HUES6 (cell line): ENCODE results near the gene SOWAHC.
"Not testable (repeated sequence)": the region's sequence is repeated elsewhere in the genome, so short reads cannot be mapped to it uniquely, and the experiment has no call there.

Experiments used
- H3K27ac ChIP-seq: 2 replicates; pipeline ENCODE4 v1.7.0; 2013; ENCODE audit warnings: low read depth, mild to moderate bottlenecking, low read length, inconsistent platforms
- H3K27me3 ChIP-seq: 2 replicates; pipeline ENCODE4 v1.6.1; 2013; ENCODE audit warnings: low read length; ENCODE audit not compliant: control insufficient read depth, insufficient read depth
- H3K36me3 ChIP-seq: 2 replicates; pipeline ENCODE4 v1.6.1; 2013; ENCODE audit warnings: low read length; ENCODE audit not compliant: control insufficient read depth, insufficient read depth
- H3K4me1 ChIP-seq: 2 replicates; pipeline ENCODE4 v1.6.1; 2013; ENCODE audit warnings: low read length; ENCODE audit not compliant: control insufficient read depth, insufficient read depth
- H3K4me3 ChIP-seq: 2 replicates; pipeline ENCODE4 v1.5.1; 2013; ENCODE audit warnings: low read depth, low read length
- H3K9ac ChIP-seq: one replicate; pipeline ENCODE4 v1.6.1; 2013; ENCODE audit warnings: mild to moderate bottlenecking, low read length
- H3K9me3 ChIP-seq: 2 replicates; pipeline ENCODE4 v1.6.1; 2013; ENCODE audit warnings: low read depth, low read length; ENCODE audit not compliant: control insufficient read depth, insufficient read depth

Gene SOWAHC

GRCh38 chr2:109613922-109614714 is at the start of gene SOWAHC, which contains the start of gene SEPTIN10:
Gene SOWAHC (plus strand): TSS chr2:109614364. CDS start chr2:109614490, 126 bp downstream.
Gene SEPTIN10 (minus strand): TSS chr2:109613966. CDS start chr2:109613827, 139 bp downstream.
- H3K4me1 ChIP-seq = peaks cover 25% of the 10 kb centered on the region
- H3K27ac ChIP-seq = peak within 1 kb of the TSS; percentile 83; the same call in 1 of the 2 replicates
- H3K36me3 ChIP-seq = no peaks in the 10 kb centered on the region
- H3K27me3 ChIP-seq = peaks cover 12% of the 10 kb centered on the region
- H3K4me3 ChIP-seq = peak within 1 kb of the TSS; percentile 91
- no peaks in the 10 kb centered on the region for H3K9me3 ChIP-seq
- peak within 1 kb of the TSS; percentile 84 for H3K9ac ChIP-seq

- Histone ChIP-seq H3K27me3 (no peaks in the 10 kb centered on the region), H3K4me3 (no peak overlapping the region), H3K9me3 (no peaks in the 10 kb centered on the region), H3K9ac (no peak overlapping the region), H3K27ac (no peak overlapping the region), H3K4me1 (no peaks in the 10 kb centered on the region), H3K36me3 (peaks cover 27% of the 10 kb centered on the region)
These were observed 38.8 kb upstream of the SOWAHC start for GRCh38 chr2:109575373-109575772.

GRCh38 chr2:109577630-109578029 is 36.5 kb upstream of the SOWAHC start:
- not testable (repeated sequence) for H3K27me3 ChIP-seq, H3K9ac ChIP-seq, H3K4me1 ChIP-seq, H3K9me3 ChIP-seq, H3K27ac ChIP-seq, H3K4me3 ChIP-seq
- peaks cover 16% of the 10 kb centered on the region for H3K36me3 ChIP-seq

- Histone ChIP-seq H3K9me3 (no peaks in the 10 kb centered on the region), H3K36me3 (peaks cover 19% of the 10 kb centered on the region), H3K9ac (no peak overlapping the region), H3K27ac (no peak overlapping the region), H3K27me3 (no peaks in the 10 kb centered on the region), H3K4me1 (no peaks in the 10 kb centered on the region; the same call in 1 of the 2 replicates), H3K4me3 (no peak overlapping the region)
These were observed 31.0 kb upstream of the SOWAHC start for GRCh38 chr2:109582928-109583895.

- H3K4me3 ChIP-seq = no peak overlapping the region
These were observed 27.5 kb upstream of the SOWAHC start for GRCh38 chr2:109586687-109587086.

GRCh38 chr2:109591206-109591605 is 23.0 kb upstream of the SOWAHC start:
- H3K27ac ChIP-seq = no peak overlapping the region
- H3K4me1 ChIP-seq = no peaks in the 10 kb centered on the region; the same call in 1 of the 2 replicates
- H3K36me3 ChIP-seq = peaks cover 9% of the 10 kb centered on the region
- H3K9me3 ChIP-seq = no peaks in the 10 kb centered on the region
- H3K27me3 ChIP-seq = no peaks in the 10 kb centered on the region
- no peak overlapping the region for H3K4me3 ChIP-seq
- no peak overlapping the region for H3K9ac ChIP-seq

More at GRCh38 chr2:109586687-109587086, 27.5 kb upstream of the SOWAHC start:
- H3K4me1 ChIP-seq = no peaks in the 10 kb centered on the region; the same call in 1 of the 2 replicates
- no peak overlapping the region for H3K27ac ChIP-seq
- H3K9me3 ChIP-seq = no peaks in the 10 kb centered on the region
- no peak overlapping the region for H3K9ac ChIP-seq
- no peaks in the 10 kb centered on the region for H3K27me3 ChIP-seq
- peaks cover 27% of the 10 kb centered on the region for H3K36me3 ChIP-seq

- Histone ChIP-seq H3K27ac (no peak overlapping the region), H3K9ac (no peak overlapping the region), H3K4me1 (no peaks in the 10 kb centered on the region), H3K27me3 (no peaks in the 10 kb centered on the region), H3K4me3 (no peak overlapping the region), H3K9me3 (no peaks in the 10 kb centered on the region), H3K36me3 (peaks cover 11% of the 10 kb centered on the region)
These were observed 21.3 kb upstream of the SOWAHC start for GRCh38 chr2:109592905-109593304.

- Histone ChIP-seq H3K27me3 (no peaks in the 10 kb centered on the region), H3K36me3 (peaks cover 6% of the 10 kb centered on the region), H3K4me3 (no peak overlapping the region), H3K9ac (no peak overlapping the region), H3K4me1 (no peaks in the 10 kb centered on the region), H3K27ac (no peak overlapping the region), H3K9me3 (no peaks in the 10 kb centered on the region)
These were observed 19.8 kb upstream of the SOWAHC start for GRCh38 chr2:109594246-109594885.

- Histone ChIP-seq H3K36me3 (peaks cover 6% of the 10 kb centered on the region), H3K27ac (no peak overlapping the region), H3K9ac (no peak overlapping the region), H3K4me3 (no peak overlapping the region), H3K27me3 (no peaks in the 10 kb centered on the region), H3K4me1 (peaks cover 7% of the 10 kb centered on the region), H3K9me3 (no peaks in the 10 kb centered on the region)
These were observed 18.5 kb upstream of the SOWAHC start for GRCh38 chr2:109595644-109596043.

- Histone ChIP-seq H3K27me3 (no peaks in the 10 kb centered on the region), H3K36me3 (peaks cover 3% of the 10 kb centered on the region; the same call in 1 of the 2 replicates), H3K4me3 (no peak overlapping the region), H3K9me3 (no peaks in the 10 kb centered on the region), H3K9ac (no peak overlapping the region), H3K27ac (no peak overlapping the region), H3K4me1 (peaks cover 24% of the 10 kb centered on the region)
These were observed 16.9 kb upstream of the SOWAHC start for GRCh38 chr2:109597283-109597682.
